Stimulated activated CD8-positive, alpha-beta memory T cell treated with anti-CD3 and anti-CD28 coated beads, Interleukin-12 subunit alpha, Interleukin-12 subunit beta, amount 100 ng/mL, for 1 hour (primary cell): ENCODE data around the gene SEMA4C.

ENCODE experiments used
- DNase-seq: peaks from one replicate; pipeline ENCODE4 v3.0.0-alpha.2; 2020; ENCODE audit warnings: low read depth

Gene SEMA4C

GRCh38 chr2:96841701-96842495 lies 28.0 kb downstream of the SEMA4C start:
- no peak for DNase-seq

GRCh38 chr2:96839875-96840850 lies 29.7 kb downstream of the SEMA4C start:
- no peak for DNase-seq

- DNase-seq: peak; percentile 68
These were observed 30.5 kb downstream of the SEMA4C start for GRCh38 chr2:96839293-96839874.

- no peak for DNase-seq
These were observed 31.3 kb downstream of the SEMA4C start for GRCh38 chr2:96838345-96839292.

- DNase-seq: no peak
These were observed 32.3 kb downstream of the SEMA4C start for GRCh38 chr2:96837575-96837974.

- DNase-seq: no peak
These were observed 34.0 kb downstream of the SEMA4C start for GRCh38 chr2:96835830-96836229.

GRCh38 chr2:96832754-96833507 lies 36.9 kb downstream of the SEMA4C start:
- DNase-seq: no peak

GRCh38 chr2:96832408-96832753 lies 37.5 kb downstream of the SEMA4C start:
- DNase-seq: no peak

GRCh38 chr2:96831679-96832078 lies 38.2 kb downstream of the SEMA4C start:
- DNase-seq: no peak

- DNase-seq: no peak
These were observed 39.8 kb downstream of the SEMA4C start for GRCh38 chr2:96830044-96830562.

GRCh38 chr2:96828874-96829273 lies 41.0 kb downstream of the SEMA4C start:
- no peak for DNase-seq

- DNase-seq: no peak
These were observed 41.4 kb downstream of the SEMA4C start for GRCh38 chr2:96828436-96828835.

- DNase-seq: no peak
These were observed 43.2 kb downstream of the SEMA4C start for GRCh38 chr2:96826546-96827278.

GRCh38 chr2:96825057-96825456 lies 44.8 kb downstream of the SEMA4C start:
- DNase-seq: no peak

- no peak for DNase-seq
These were observed 45.6 kb downstream of the SEMA4C start for GRCh38 chr2:96824079-96824870.

GRCh38 chr2:96823198-96823597 lies 46.7 kb downstream of the SEMA4C start:
- no peak for DNase-seq

- no peak for DNase-seq
These were observed 47.1 kb downstream of the SEMA4C start for GRCh38 chr2:96822786-96823185.

- DNase-seq: no peak
These were observed 48.7 kb downstream of the SEMA4C start for GRCh38 chr2:96821113-96821675.
